ENCODE data around the gene PRSS21.

PRSS21 gene

DNA sequence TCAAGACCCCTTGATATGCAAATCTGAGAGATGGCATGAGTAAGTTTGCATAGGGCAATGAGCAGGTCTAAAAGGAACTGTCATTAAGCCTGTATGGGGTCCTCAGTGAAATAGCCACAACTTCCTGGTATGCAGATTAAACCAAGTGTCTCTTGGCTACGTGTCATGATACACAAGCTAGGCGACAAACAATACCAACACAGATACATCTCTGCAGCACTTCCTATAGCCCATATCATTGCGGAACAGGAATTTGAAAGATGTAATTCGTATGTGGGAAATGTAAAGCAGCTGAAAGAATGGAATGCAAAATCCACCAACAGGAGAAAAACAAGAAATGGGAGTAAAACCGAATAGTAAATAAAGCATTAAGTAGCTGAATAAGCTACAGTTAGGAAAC, 28.1 kb downstream of the PRSS21 start:
- no peak for DNase-seq (ENCODE audit: low read depth)

DNA sequence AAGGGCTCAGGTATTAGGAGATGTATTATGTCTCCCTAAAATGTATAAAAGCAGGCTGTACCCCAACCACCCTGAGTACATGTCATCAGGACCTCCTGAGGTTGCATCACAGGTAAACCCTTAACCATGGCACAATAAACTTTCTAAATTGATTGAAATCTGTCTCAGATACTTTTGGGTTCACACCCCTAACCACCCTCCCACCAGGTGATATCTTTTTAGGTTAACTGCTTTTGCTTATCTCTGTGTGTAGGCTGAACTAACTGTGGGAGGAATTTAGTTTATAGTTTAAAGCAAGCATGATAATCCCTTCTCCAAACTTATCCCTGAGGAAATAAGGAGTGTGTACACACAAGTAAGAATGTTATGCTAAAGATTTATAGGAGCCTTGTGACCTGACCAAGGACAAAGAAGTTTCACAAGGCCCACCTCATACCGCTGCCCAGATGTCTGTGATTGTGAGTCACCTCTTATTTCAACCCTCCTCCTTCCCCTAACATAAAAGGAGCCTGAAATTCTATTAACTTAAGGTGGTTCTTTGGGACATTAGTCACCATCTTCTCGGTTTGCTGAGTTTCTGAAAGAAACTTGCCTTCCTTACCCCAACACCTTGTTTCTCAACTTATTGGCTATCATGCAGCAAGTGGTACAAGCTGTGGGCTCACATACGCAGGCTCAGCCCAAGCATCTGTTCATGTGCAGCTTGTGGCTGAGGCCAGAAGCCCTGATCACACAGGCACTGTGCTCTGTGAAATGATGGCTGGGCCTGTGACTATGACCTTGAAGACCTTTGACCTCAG, 29.7 kb downstream of the PRSS21 start:
- DNase-seq (ENCODE audit: low read depth) = no peak

GRCh38 chr16:2848933-2849725, 32.1 kb downstream of the PRSS21 start:
- no peak for DNase-seq (ENCODE audit: low read depth)

DNA sequence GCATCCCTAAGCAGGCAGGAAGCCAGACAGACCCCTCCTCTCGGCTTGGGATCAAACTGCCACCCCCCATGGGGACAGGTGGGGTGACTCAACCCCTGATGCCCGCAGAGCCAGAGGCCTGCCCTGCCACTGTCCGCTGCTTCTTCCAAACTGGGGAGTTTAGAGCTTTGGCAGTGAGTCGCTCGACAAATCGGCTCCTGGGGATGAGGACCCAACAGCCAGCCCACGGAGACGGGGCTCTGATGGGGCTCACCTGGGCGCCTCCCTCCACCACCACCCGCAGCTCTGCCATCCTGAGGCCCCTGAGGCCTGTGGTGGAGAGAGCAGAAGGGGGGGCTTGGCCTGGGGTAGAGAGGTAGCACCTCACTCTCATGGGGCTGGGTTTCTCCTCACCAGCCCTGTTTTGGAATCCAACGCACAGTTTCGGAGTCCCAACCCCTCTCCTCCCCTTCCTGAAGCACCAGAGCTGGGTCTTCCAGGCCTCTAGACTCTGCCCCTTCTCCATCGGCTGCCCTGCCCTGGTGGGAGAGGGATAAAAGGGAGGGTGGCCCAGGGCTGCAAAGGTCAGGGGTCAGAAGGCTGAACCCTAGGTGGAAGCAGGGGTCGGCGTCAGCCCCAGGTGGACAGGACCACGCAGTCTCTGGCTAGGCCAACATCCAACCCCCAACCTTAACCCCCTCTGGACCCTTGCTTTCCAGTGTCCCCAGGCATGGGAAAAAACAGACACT, 35.1 kb downstream of the PRSS21 start:
- DNase-seq (ENCODE audit: low read depth) = no peak

DNA sequence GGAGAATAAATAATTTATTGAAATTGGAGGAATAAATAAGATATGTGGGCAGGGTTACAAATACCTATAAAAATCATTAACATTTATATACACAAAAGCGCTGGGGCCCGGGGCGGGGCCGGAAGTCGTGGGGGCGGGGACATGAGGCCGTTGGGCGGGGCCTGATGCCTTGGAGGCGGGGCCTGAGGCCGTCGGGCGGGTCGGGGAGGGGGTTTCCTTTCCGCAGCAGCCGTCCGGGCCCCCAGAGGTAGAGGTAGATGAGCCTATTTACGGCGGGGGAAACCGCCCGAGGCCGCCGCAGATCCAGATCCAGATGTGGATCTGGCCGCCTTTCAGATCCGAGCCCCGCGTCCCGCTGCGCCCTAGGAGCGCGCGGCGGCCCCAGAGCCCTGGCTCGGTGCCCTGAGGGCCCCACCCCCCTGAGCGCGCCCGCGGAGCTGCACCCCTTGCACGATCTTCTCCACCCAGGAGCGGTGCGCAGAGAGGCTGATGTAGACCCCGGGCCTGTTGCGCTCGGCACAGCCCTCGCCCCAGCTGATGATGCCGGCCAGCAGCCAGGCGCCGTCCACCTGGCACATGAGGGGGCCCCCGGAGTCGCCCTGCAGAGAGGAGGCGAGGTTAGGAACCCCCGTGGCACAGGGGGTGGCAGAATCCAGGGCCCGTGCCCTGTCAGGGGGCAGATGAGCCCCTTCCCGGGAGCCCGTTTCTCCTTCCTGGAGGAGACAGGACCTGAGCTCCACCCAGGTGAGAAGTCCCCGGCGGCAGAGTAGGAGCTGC, 35.9 kb downstream of the PRSS21 start:
- no peak for DNase-seq (ENCODE audit: low read depth)

GRCh38 chr16:2853531-2854073, 36.6 kb downstream of the PRSS21 start:
- no peak for DNase-seq (ENCODE audit: low read depth)

GRCh38 chr16:2854700-2855309, 37.8 kb downstream of the PRSS21 start:
- no peak for DNase-seq (ENCODE audit: low read depth)

GRCh38 chr16:2855536-2855935, 38.5 kb downstream of the PRSS21 start:
- DNase-seq (ENCODE audit: low read depth) = no peak

DNA sequence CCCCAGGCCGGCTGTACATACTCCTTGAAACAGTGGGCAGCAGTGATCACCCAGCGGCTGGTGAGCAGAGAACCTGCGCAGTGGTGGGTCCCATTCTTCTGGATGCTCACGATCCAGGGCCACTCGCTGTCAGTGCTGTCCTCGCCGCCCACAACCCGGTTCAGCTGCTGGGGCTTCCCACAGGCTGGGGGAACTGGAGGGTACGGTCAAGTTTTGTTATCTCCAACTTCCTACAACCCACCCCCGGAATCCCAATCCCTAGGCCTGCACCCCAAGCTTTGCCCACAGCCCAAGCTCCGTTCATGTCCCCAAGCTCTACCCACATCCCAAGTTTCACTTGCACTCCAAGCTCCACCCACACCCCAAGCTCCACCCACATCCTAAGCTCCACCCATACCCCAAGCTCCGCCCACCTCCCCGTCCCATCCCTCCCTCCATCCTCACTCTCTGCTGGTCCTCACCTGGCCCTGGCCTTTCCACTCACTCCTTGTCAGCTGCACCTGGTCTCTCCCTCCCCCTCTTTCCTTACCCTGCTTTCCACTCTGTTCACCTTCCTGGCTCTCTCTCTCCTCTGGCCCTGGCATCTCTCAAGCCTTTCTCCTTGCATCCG, 39.1 kb downstream of the PRSS21 start:
- no peak for DNase-seq (ENCODE audit: low read depth)

DNA sequence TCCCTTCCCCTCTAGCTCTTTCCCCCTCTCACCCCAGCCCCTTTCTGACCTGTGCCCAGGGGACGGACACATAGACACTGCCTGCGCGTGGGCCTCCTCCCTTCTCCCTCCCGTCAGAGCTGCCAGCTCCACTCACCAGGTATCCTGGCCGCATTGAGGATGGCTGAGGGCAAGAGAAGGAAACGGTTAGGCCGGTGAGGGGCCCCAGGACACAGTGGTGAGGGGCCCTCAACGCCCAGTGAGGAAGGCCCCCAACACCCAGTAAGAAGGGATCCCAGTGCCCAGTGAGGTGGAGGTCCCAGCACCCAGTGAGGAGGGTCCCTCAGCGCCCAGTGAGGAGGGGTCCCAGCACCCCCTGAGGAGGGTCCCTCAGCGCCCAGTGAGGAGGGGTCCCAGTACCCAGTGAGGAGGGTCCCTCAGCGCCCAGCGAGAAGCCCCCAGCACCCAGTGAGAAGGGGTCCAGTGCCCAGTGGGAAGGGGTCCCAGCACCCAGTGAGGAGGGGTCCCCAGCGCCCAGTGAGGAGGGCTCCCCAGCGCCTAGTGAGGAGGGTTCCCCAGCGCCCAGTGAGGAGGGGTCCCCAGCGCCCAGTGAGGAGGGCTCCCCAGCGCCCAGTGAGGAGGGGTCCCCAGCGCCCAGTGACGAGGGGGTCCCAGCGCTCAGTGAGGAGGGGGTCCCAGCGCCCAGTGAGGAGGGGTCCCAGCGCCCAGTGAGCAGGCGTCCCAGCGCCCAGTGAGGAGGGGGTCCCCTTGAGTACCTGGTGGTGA, 39.8 kb downstream of the PRSS21 start:
- no peak for DNase-seq (ENCODE audit: low read depth)

DNA sequence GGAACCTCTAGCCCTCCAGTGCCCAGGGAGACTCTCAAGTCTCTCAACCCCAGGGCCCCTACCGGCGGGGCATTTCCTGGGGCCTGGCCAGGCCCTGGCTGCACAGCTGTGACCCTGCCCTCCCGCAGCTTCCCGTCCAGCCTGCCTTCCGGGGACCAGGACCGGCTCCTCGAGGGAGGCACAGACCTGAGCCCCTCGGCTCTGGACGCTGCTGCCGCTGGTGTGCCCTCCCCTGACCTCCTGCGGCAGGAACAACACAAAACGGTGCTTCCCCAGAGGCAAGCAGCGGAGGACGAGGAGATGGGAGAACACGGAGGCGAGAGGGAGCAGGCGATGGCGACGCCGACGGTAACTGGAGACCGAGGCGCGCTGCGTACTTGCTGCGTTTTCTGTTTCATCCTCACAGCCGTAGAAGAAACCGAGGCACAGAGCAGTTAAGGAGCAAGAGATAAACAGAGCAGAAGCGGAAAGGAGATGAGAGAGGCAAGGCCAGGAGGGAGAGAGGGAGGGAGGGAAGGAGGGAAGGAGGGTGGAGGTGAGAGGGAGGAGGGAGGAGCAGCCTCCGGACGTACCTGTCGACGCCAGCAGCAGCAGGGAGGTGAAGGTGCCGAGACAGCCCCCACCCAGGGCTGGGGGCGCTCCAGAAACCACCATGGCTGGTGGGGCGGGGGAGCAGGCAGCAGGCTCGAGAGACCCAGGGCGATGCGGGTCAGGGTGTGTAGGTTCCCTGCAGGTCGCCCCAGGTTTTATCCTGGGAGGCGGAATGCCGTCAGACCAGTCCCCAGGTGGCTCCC, 40.6 kb downstream of the PRSS21 start, which contains the start of gene PRSS22:
PRSS22 (minus strand) TSS at position 720 of the 794 bp plus-strand sequence; CDS start at position 654, 66 bp downstream.
- no peak for DNase-seq (ENCODE audit: low read depth)

DNA sequence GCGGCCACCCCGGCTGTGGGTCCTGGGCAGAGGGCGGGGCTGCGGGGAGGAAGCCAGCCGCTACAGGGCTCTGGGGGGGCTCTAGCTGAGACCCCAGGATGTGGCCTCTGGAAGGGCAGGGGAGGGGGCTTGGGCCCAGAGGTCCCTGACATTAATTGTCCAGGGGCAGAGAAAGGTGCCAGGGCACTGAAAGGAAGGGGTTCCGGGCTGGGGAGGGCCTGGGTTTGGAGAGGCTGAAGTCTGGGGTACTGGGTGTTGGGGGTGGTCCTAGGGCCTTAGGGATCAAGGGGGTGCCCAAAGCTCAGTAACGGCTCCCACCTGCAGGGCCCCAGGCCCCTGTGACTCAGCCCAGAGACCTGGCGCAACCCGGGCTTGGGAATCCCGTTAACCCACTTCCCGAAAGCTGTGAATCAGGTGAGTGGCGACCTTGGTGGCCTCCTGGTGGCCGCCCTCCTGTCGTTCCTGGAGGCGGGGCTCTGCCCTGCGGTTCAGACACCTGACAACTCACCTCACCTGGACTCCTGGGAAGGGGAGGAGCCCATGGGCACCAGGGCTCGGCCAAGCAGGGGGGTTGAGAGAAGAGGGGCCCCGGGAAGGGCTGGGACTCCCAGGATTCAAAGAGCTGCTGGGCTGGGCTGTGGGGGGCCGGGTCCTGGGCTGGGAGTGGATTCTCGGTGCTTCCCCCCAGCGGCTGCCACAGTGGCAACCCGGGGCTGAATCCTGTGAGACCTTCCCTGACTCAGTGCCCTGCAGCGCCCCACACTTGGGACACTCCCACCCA, 41.4 kb downstream of the PRSS21 start:
- no peak for DNase-seq (ENCODE audit: low read depth)

- DNase-seq (ENCODE audit: low read depth) = no peak
These were observed 42.7 kb downstream of the PRSS21 start for GRCh38 chr16:2859686-2860265.

DNA sequence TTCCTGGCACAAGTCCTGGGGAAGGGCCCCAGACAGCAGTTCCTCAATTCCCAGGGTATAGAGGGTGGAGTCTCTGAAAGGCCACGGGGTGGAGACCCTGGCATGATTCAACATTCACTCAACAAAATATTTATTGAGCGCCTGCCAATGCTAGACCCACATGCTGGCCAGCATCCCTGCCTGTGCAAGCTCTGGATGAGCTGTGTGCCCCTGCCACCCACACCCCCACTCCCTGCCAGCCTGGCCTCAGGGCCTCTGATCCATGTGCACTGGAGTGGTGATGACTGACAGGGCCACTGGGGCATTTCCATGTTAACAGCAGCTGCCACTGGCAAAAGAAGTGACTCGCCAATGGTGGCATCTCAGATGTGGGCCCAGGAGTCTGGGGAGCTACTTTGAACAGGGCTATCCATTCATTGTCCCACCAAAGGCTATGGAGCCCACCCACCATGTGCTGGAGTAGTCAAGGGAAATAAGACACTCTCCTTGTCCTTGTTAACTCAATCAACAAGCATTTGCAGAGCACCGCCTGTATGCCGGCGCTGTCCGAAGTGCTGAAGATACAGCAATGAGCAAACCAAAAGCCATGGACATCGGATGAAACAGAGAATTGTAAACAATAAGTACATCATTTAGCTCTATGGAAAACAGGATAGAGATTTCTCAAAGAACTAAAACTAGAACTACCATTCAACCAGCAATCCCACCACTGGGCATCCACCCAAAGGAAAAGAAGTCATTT, 44.0 kb downstream of the PRSS21 start:
- DNase-seq (ENCODE audit: low read depth) = no peak

GRCh38 chr16:2865651-2866050, 48.6 kb downstream of the PRSS21 start:
- no peak for DNase-seq (ENCODE audit: low read depth)

DNA sequence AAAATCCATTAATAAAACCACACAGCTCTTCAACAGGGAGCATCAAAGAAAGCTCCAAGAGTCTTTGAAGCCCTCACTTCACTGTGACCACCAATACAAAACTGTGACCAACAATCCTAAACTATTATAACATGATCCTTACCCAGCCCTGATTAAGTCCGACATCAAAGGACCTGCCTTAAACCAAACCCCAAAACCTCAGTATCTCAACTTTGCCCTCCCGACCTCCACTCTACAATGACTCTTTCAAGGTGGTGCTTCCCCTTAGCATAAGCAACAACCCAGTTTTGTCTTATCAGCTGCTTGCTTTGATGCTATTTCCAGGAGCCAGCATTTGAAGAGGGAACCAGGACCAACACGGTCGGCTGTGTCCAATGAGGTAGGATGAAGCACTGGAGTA, 49.4 kb downstream of the PRSS21 start:
- no peak for DNase-seq (ENCODE audit: low read depth)

GRCh38 chr16:2867661-2867986, 50.6 kb downstream of the PRSS21 start:
- DNase-seq (ENCODE audit: low read depth) = no peak
